Ovary (tissue), 3 donors: Measurements from ENCODE around the gene CPED1.

Source experiments
- EP300 ChIP-seq: sonication (generic); formaldehyde crosslinking; IDR thresholded peaks from one replicate; pipeline ENCODE4 v1.6.1; 2017; ENCODE audit warnings: antibody characterized with exemption
- POLR2A ChIP-seq: fragments of 450-650 bp; IDR thresholded peaks from one replicate; pipeline ENCODE4 v1.6.1; 2017; ENCODE audit warnings: antibody characterized with exemption, mild to moderate bottlenecking, moderate library complexity
- TF ChIP-seq, protein P1 (sequence below), 3 donors: fragments of 450-650 bp in 2 of 3; fragments of 200-600 bp in 1 of 3; IDR thresholded peaks; one replicate each; pipeline versions ENCODE4 v1.5.1 to v1.8.0; 2016 to 2022; ENCODE audit warnings: antibody characterized with exemption in 3 of 3, mild to moderate bottlenecking in 1 of 3
- donor health status: DM: no; HTN: no; CAD: no.

DNA sequence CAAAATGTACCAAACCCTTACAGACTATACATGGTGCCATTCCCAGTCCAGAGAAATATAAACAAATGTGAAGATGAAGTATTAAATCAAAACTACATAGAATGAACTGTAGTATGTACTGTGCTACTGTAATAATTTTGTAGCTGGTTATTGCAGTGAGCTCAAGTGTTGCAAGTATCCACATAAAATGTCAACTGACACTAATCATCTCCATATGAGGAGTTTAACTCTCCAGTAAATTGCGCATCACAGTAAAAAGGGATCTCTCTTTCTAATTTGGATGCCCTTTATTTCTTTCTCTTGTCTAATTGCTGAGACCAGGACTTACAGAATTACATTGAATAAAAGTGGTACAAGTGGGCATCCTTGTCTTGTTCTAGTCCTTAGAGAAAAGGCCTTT, 165.5 kb downstream of the CPED1 start:
- TF ChIP-seq, protein P1, sequence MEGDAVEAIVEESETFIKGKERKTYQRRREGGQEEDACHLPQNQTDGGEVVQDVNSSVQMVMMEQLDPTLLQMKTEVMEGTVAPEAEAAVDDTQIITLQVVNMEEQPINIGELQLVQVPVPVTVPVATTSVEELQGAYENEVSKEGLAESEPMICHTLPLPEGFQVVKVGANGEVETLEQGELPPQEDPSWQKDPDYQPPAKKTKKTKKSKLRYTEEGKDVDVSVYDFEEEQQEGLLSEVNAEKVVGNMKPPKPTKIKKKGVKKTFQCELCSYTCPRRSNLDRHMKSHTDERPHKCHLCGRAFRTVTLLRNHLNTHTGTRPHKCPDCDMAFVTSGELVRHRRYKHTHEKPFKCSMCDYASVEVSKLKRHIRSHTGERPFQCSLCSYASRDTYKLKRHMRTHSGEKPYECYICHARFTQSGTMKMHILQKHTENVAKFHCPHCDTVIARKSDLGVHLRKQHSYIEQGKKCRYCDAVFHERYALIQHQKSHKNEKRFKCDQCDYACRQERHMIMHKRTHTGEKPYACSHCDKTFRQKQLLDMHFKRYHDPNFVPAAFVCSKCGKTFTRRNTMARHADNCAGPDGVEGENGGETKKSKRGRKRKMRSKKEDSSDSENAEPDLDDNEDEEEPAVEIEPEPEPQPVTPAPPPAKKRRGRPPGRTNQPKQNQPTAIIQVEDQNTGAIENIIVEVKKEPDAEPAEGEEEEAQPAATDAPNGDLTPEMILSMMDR (IDR thresholded peaks at IDR 0.05): no peak
- TF ChIP-seq EP300 (no peak), POLR2A (no peak)
